Pancreas (tissue), 10 donors: ENCODE measurements around the gene TMEM235. TPM values are rescaled to one million over a fixed set of nuclear protein-coding genes. Genes with fewer than 3 reads are reported as not detected.
"Not testable (repeated sequence)": the region's sequence is repeated elsewhere in the genome, so short reads cannot be mapped to it uniquely, and the experiment has no call there.

Source experiments
- ATAC-seq, 4 donors: fragments of 200-7000 bp; cut with Tn5 transposase; one replicate each; pipeline versions ENCODE4 v1.8.0 to v1.9.1; 2020; ENCODE audit warnings: mild to moderate bottlenecking in 4 of 4, moderate library complexity in 4 of 4
- DNase-seq, 6 donors: peaks; one replicate each; pipeline ENCODE4 v3.0.0-alpha.2; 2020
- FAIRE-seq: peaks from 2 replicates; lab custom pipeline; 2012; peaks lifted over from hg19 to GRCh38; lab: Jason Lieb, UNC
- H3K27ac ChIP-seq, 4 donors: fragments of 200-600 bp; sonication (generic); 1 replicate in 3 of 4; 2 replicates in 1 of 4; pipeline versions ENCODE4 v1.5.0 to v1.8.0; 2020
- H3K27me3 ChIP-seq, 4 donors: fragments of 200-600 bp; one replicate each; pipeline ENCODE4 v1.8.0; 2021
- H3K36me3 ChIP-seq, 3 donors: fragments of 200-600 bp; sonication (generic) in 1 of 3; one replicate each; pipeline versions ENCODE4 v1.5.0 to v1.8.0; 2020 to 2021
- H3K4me1 ChIP-seq, 3 donors: fragments of 200-600 bp; one replicate each; pipeline ENCODE4 v1.8.0; 2021
- H3K4me3 ChIP-seq, 4 donors: fragments of 200-600 bp; sonication (generic) in 2 of 4; one replicate each; pipeline versions ENCODE4 v1.5.0 to v1.8.0; 2020 to 2021
- H3K9me3 ChIP-seq, 4 donors: fragments of 200-600 bp; one replicate each; pipeline ENCODE4 v1.8.0; 2021
- CTCF ChIP-seq, 4 donors: fragments of 200-600 bp; sonication (generic) in 3 of 4; IDR thresholded peaks; one replicate each; pipeline versions ENCODE4 v1.5.0 to v1.8.0; 2021; ENCODE audit warnings: antibody characterized with exemption in 4 of 4
- WGBS, 2 donors: extraction: QIAGEN DNeasy Blood & Tissue Kit; methylation state at CpG; one replicate each; pipeline ENCODE4 v1.1.7; 2013; 5-methylcytosine and 5-hydroxymethylcytosine counted together
- intact Hi-C, 3 donors: fragments of 100-400 bp; cut with DNase I; formaldehyde crosslinking; loops; one replicate each; pipeline versions ENCODE4 v1.11.1 to v1.14.2; 2022
- polyA plus RNA-seq, 2 donors: library from polyadenylated mRNA; stranded (reverse); fragments of 200-250 nt; gene quantifications; one replicate each; pipeline ENCODE4 v1.2.3, GENCODE V29; 2013
- total RNA-seq, 6 donors: library from RNA; stranded (reverse); fragmentation: NEBNext Ultra II Directional in 4 of 6; extraction: Animal tissue kit (Norgen Biotek cat#: 25700) in 4 of 6; gene quantifications; one replicate each; pipeline versions ENCODE4 v1.2.1 to v1.2.4, GENCODE V29; 2021 to 2023
- donor health status: healthy with polysubstance abuse.
- donor health status: DM: no; HTN: no; CAD: no; lungs with moderate emphysema.
- donor health status: DM: no; HTN: no; CAD: no.
- donor health status: control.
- donor health status: control.
- donor health status: Bipolar disorder and iron deficiency.
- donor health status: DM: yes; HTN: yes; CAD: no.
- donor health status: DM: no; HTN: no; CAD: no.
- donor health status: DM: no; HTN: no; CAD: no.
- donor health status: DM: yes; HTN: yes; CAD: no.

The TMEM235 gene
- total and polyA plus RNA-seq, 8 donors = 0.05 to 0.11 TPM; not detected in 6

GRCh38 chr17:78252701-78253635 is 21.5 kb downstream of the TMEM235 start:
- DNase-seq = peak in 2 of 6 donors; percentile 53 to 73
- no peaks in the 10 kb centered on the region for H3K4me1 ChIP-seq

GRCh38 chr17:78253636-78253945 is 22.2 kb downstream of the TMEM235 start:
- H3K27me3 ChIP-seq, H3K27ac ChIP-seq, H3K4me1 ChIP-seq, intact Hi-C loops, FAIRE-seq, H3K36me3 ChIP-seq, ATAC-seq, H3K9me3 ChIP-seq: not testable (repeated sequence)
- H3K4me3 ChIP-seq = peak overlapping the region in 2 of 4 donors; percentile 75 to 97
- WGBS, 2 donors = 67 to 75% methylated on average over 12 of the region's 12 CpGs
- peak in 2 of 6 donors; percentile 59 for DNase-seq

More at GRCh38 chr17:78252701-78253635, 21.5 kb downstream of the TMEM235 start:
- no peak for FAIRE-seq
- Histone ChIP-seq H3K27ac (no peak overlapping the region), H3K4me3 (no peak overlapping the region), H3K9me3 (no peaks in the 10 kb centered on the region), H3K36me3 (no peaks in the 10 kb centered on the region), H3K27me3 (no peaks in the 10 kb centered on the region)
- WGBS, 2 donors = 72 to 81% methylated on average over 15 of the region's 15 CpGs
- no peak for TF ChIP-seq CTCF (IDR thresholded peaks at IDR 0.05)
- intact Hi-C loops = no loop called here
- ATAC-seq = no peak

DNA sequence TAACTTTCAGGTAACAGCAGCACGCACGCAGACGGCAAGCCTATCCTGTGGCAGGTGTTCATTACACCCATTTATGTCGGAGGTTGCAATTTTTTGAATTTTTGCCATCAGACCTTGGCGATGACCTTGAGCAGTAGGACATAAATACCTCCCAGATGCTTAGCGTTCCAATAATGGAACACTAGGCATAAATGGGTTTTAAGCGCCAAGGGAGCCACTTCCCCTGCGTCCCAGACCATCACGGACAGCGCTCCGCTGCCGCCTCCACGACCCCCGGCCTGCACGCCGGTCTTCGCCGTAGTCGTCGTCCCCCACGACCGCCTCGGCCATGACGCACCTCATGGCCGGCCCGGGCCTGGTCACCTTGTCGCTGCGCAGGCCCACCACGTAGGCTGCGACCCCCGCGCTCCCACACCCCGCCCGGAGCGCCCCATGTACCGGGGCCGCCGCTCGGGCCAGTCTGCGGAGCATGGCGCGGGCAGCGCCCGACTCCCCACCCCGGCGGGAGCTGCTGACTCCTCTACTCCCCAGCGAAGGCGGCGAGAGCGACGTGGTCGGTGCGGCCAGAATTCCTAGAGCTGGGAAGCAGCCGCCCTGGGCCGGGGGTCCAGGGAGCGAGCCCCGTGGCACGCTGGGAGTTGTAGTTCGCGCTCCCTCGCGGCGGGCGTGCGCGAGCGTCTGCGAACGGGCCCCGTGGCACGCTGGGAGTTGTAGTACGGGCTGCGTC is 22.7 kb downstream of the TMEM235 start:
- peak overlapping the region; percentile 58 to 79 (median 72) for H3K27ac ChIP-seq
- peak overlapping the region; percentile 75 to 99 (median 90) for H3K4me3 ChIP-seq
- no peaks in the 10 kb centered on the region for H3K27me3 ChIP-seq
- no peaks in the 10 kb centered on the region for H3K4me1 ChIP-seq
- no peaks in the 10 kb centered on the region for H3K9me3 ChIP-seq
- ATAC-seq (peak; percentile 85 to 91 (median 88)), DNase-seq (peak; percentile 79 to 94 (median 84)), FAIRE-seq (no peak)
- 1 to 2% methylated on average over 53 to 73 of the region's 73 CpGs for WGBS, 2 donors
- intact Hi-C loops = no loop called here
- no peak for TF ChIP-seq CTCF (IDR thresholded peaks at IDR 0.05)
- no peaks in the 10 kb centered on the region for H3K36me3 ChIP-seq

GRCh38 chr17:78255029-78255656 is 23.7 kb downstream of the TMEM235 start:
- no peak overlapping the region for H3K27ac ChIP-seq
- DNase-seq = peak in 2 of 6 donors; percentile 31 to 51
- no peaks in the 10 kb centered on the region for H3K36me3 ChIP-seq
- H3K4me3 ChIP-seq = no peak overlapping the region
- intact Hi-C loops = no loop called here
- WGBS, 2 donors = 68 to 76% methylated on average over 18 of the region's 18 CpGs
- no peak for FAIRE-seq
- TF ChIP-seq CTCF (IDR thresholded peaks at IDR 0.05) = no peak
- no peaks in the 10 kb centered on the region for H3K27me3 ChIP-seq
- H3K9me3 ChIP-seq = no peaks in the 10 kb centered on the region
- ATAC-seq = no peak
- H3K4me1 ChIP-seq = no peaks in the 10 kb centered on the region
